IMR-90 (cell line): Measurements from ENCODE around the gene KCMF1. TPM values are rescaled to one million over a fixed set of nuclear protein-coding genes. Genes with fewer than 3 reads are reported as not detected.

Experiments used
- ATAC-seq: fragments of 200-7000 bp; cut with Tn5 transposase; 2 replicates; pipeline ENCODE4 v1.9.1; 2020; ENCODE audit warnings: low read depth, mild to moderate bottlenecking, moderate library complexity
- BruUV-seq: library from RNA; stranded (reverse); fragments of 400-500 nt; replicated peaks from 2 replicates; lab custom pipeline; 2021; lab: Mats Ljungman, UMichigan
- CTCF ChIA-PET: fragments of 300-600 bp; formaldehyde crosslinking; extraction: SDS; loops from one replicate; lab custom pipeline; 2021; ENCODE audit warnings: antibody characterized with exemption; lab: Yijun Ruan, JAX
- POLR2A ChIA-PET: fragments of 300-600 bp; sonication (Branson Sonifier 250); formaldehyde crosslinking; loops from one replicate; lab custom pipeline; 2022; ENCODE audit warnings: antibody characterized with exemption; ENCODE audit not compliant: unreplicated experiment; lab: Charles Lee
- DNase-seq: peaks from one replicate; pipeline ENCODE4 v3.0.0; 2013
- H2AFZ ChIP-seq: replicated peaks from 2 replicates; pipeline ENCODE3; 2013; ENCODE audit warnings: low read length, mild to moderate bottlenecking; ENCODE audit not compliant: poor library complexity
- H2AK5ac ChIP-seq: 2 replicates; pipeline ENCODE4 v1.6.1; 2013; ENCODE audit warnings: low read depth, low read length, inconsistent platforms
- H2AK9ac ChIP-seq: replicated peaks from 2 replicates; pipeline ENCODE3; 2013; ENCODE audit warnings: mild to moderate bottlenecking, low read depth, low read length, moderate library complexity; ENCODE audit not compliant: poor library complexity
- H2BK120ac ChIP-seq: 2 replicates; pipeline ENCODE4 v1.6.1; 2013; ENCODE audit warnings: low read depth, low read length, inconsistent platforms
- H2BK15ac ChIP-seq: 3 replicates; pipeline ENCODE4 v1.6.1; 2013; ENCODE audit warnings: low read depth, low read length, inconsistent platforms
- H2BK20ac ChIP-seq: 2 replicates; pipeline ENCODE4 v1.6.1; 2013; ENCODE audit warnings: low read depth, mild to moderate bottlenecking, inconsistent platforms, low read length, moderate library complexity
- H2BK5ac ChIP-seq: 2 replicates; pipeline ENCODE4 v1.6.1; 2013; ENCODE audit warnings: mild to moderate bottlenecking, low read depth, low read length, inconsistent platforms; ENCODE audit not compliant: poor library complexity, severe bottlenecking
- H3K14ac ChIP-seq: replicated peaks from 2 replicates; pipeline ENCODE4 v1.6.1; 2013; ENCODE audit warnings: low read depth, low read length, inconsistent platforms
- H3K18ac ChIP-seq: 2 replicates; pipeline ENCODE4 v1.6.1; 2013; ENCODE audit warnings: low read depth, low read length, control low read depth
- H3K23ac ChIP-seq: 2 replicates; pipeline ENCODE4 v1.6.1; 2013; ENCODE audit warnings: low read depth, low read length, inconsistent platforms
- H3K27ac ChIP-seq: 2 replicates; pipeline ENCODE4 v1.5.1; 2013; ENCODE audit warnings: mild to moderate bottlenecking, control low read depth, low read length; ENCODE audit not compliant: insufficient read depth
- H3K27me3 ChIP-seq: 2 replicates; pipeline ENCODE4 v1.6.1; 2013; ENCODE audit warnings: low read length; ENCODE audit not compliant: control insufficient read depth, insufficient read depth
- H3K36me3 ChIP-seq: 2 replicates; pipeline ENCODE4 v1.6.1; 2013; ENCODE audit warnings: low read length, mixed read lengths; ENCODE audit not compliant: control insufficient read depth, insufficient read depth
- H3K4ac ChIP-seq: 2 replicates; pipeline ENCODE4 v1.6.1; 2013; ENCODE audit warnings: low read depth, low read length, inconsistent platforms
- H3K4me1 ChIP-seq: 2 replicates; pipeline ENCODE4 v1.6.1; 2013; ENCODE audit warnings: low read length, mixed read lengths; ENCODE audit not compliant: control insufficient read depth, insufficient read depth
- H3K4me2 ChIP-seq: 2 replicates; pipeline ENCODE4 v1.6.1; 2013; ENCODE audit warnings: low read depth, mild to moderate bottlenecking, control low read depth, low read length, moderate library complexity
- H3K4me3 ChIP-seq: 2 replicates; pipeline ENCODE4 v1.5.1; 2013; ENCODE audit warnings: low read depth, mild to moderate bottlenecking, control low read depth, low read length, moderate library complexity; ENCODE audit not compliant: insufficient read depth
- H3K56ac ChIP-seq: 2 replicates; pipeline ENCODE4 v1.6.1; 2013; ENCODE audit warnings: low read length, inconsistent platforms; ENCODE audit not compliant: insufficient read depth; ENCODE audit errors: extremely low read depth
- H3K79me1 ChIP-seq, 2 experiments: 2 replicates each; pipeline ENCODE4 v1.6.1; 2013; ENCODE audit warnings: low read length in 2 of 2, inconsistent platforms in 1 of 2, low read depth in 1 of 2
- H3K9ac ChIP-seq: 2 replicates; pipeline ENCODE4 v1.6.1; 2013; ENCODE audit warnings: low read depth, low read length, control low read depth
- H3K9me1 ChIP-seq: 2 replicates; pipeline ENCODE4 v1.6.1; 2013; ENCODE audit warnings: low read length, inconsistent platforms; ENCODE audit not compliant: insufficient read depth
- H3K9me3 ChIP-seq: 2 replicates; pipeline ENCODE4 v1.6.1; 2013; ENCODE audit warnings: low read length; ENCODE audit not compliant: control insufficient read depth, insufficient read depth
- H4K20me1 ChIP-seq: 2 replicates; pipeline ENCODE4 v1.6.1; 2013; ENCODE audit warnings: low read length, inconsistent platforms; ENCODE audit not compliant: insufficient read depth
- H4K5ac ChIP-seq: 2 replicates; pipeline ENCODE4 v1.6.1; 2013; ENCODE audit warnings: mild to moderate bottlenecking, low read depth, low read length, control low read depth
- H4K8ac ChIP-seq, 2 experiments: 2 replicates each; pipeline ENCODE4 v1.6.1; 2013; ENCODE audit warnings: low read depth in 2 of 2, low read length in 2 of 2, control low read depth in 1 of 2, inconsistent platforms in 1 of 2
- H4K91ac ChIP-seq: 2 replicates; pipeline ENCODE4 v1.6.1; 2013; ENCODE audit warnings: low read depth, low read length, inconsistent platforms; ENCODE audit not compliant: insufficient read depth
- BHLHE40 ChIP-seq: fragments of 150-350 bp; IDR thresholded peaks from 2 replicates; pipeline ENCODE4 v1.6.1; 2016; ENCODE audit warnings: mild to moderate bottlenecking, low read depth, low read length
- CEBPB ChIP-seq: IDR thresholded peaks from 2 replicates; pipeline ENCODE4 v1.6.1; 2012; ENCODE audit warnings: low read depth, low read length, improper control_type of control experiment
- CHD1 ChIP-seq: IDR thresholded peaks from 2 replicates; pipeline ENCODE4 v1.6.1; 2012; ENCODE audit warnings: low read depth, low read length, improper control_type of control experiment
- CTCF ChIP-seq: conservative IDR thresholded peaks from 2 replicates; pipeline ENCODE4 v1.5.1; 2012; ENCODE audit warnings: mild to moderate bottlenecking, low read depth, low read length, improper control_type of control experiment
- ELK1 ChIP-seq: fragments of 150-350 bp; IDR thresholded peaks from 2 replicates; pipeline ENCODE4 v1.6.1; 2016; ENCODE audit warnings: low read depth, mild to moderate bottlenecking, low read length, moderate library complexity, borderline replicate concordance
- FOS ChIP-seq: fragments of 150-350 bp; IDR thresholded peaks from 2 replicates; pipeline ENCODE4 v1.6.1; 2016; ENCODE audit warnings: low read depth, low read length
- MAFK ChIP-seq: IDR thresholded peaks from 2 replicates; pipeline ENCODE4 v1.6.1; 2012; ENCODE audit warnings: low read depth, low read length, improper control_type of control experiment
- MAZ ChIP-seq: IDR thresholded peaks from 2 replicates; pipeline ENCODE4 v1.6.1; 2012; ENCODE audit warnings: low read depth, mild to moderate bottlenecking, low read length, improper control_type of control experiment, moderate library complexity, borderline replicate concordance
- MXI1 ChIP-seq: IDR thresholded peaks from 2 replicates; pipeline ENCODE4 v1.6.1; 2012; ENCODE audit warnings: low read depth, mild to moderate bottlenecking, low read length, moderate library complexity, borderline replicate concordance
- NFE2L2 ChIP-seq: fragments of 150-350 bp; IDR thresholded peaks from 2 replicates; pipeline ENCODE4 v1.6.1; 2016; ENCODE audit warnings: low read depth, mild to moderate bottlenecking, low read length
- POLR2A ChIP-seq: IDR thresholded peaks from 2 replicates; pipeline ENCODE4 v1.6.1; 2012; ENCODE audit warnings: mild to moderate bottlenecking, low read depth, low read length
- RAD21 ChIP-seq: IDR thresholded peaks from 2 replicates; pipeline ENCODE4 v1.6.1; 2012; ENCODE audit warnings: low read length, improper control_type of control experiment
- RCOR1 ChIP-seq: IDR thresholded peaks from 2 replicates; pipeline ENCODE4 v1.6.1; 2012; ENCODE audit warnings: mild to moderate bottlenecking, low read length, improper control_type of control experiment; ENCODE audit not compliant: insufficient replicate concordance
- RFX5 ChIP-seq: IDR thresholded peaks from 2 replicates; pipeline ENCODE4 v1.8.0; 2012; ENCODE audit warnings: low read depth, mild to moderate bottlenecking, low read length, moderate library complexity
- SMC3 ChIP-seq: fragments of 150-350 bp; IDR thresholded peaks from 2 replicates; pipeline ENCODE4 v1.6.1; 2016; ENCODE audit warnings: low read depth, mild to moderate bottlenecking, antibody characterized with exemption, low read length, moderate library complexity
- USF2 ChIP-seq: fragments of 150-350 bp; IDR thresholded peaks from 2 replicates; pipeline ENCODE4 v1.6.1; 2017; ENCODE audit warnings: mild to moderate bottlenecking, antibody characterized with exemption, low read length, low read depth
- WGBS, 2 experiments: methylation state at CpG; one replicate each; pipeline versions ENCODE4 v1.1.5 to v1.1.7; 2013; ENCODE audit warnings: missing lambda C conversion rate in 2 of 2; ENCODE audit not compliant: insufficient read length in 1 of 2; ENCODE audit errors: extremely low coverage in 2 of 2; 5-methylcytosine and 5-hydroxymethylcytosine counted together
- dilution Hi-C: fragments of 300-500 bp; cut with HindIII; formaldehyde crosslinking; loops from one replicate; pipeline ENCODE4 v1.14.3; 2018; ENCODE audit warnings: low sequenced_read_pairs; ENCODE audit not compliant: unreplicated experiment
- in situ Hi-C: fragments of 300-500 bp; cut with MboI; formaldehyde crosslinking; loops from 3 replicates; pipeline ENCODE4 v1.14.3; 2019; ENCODE audit warnings: low sequenced_read_pairs, inconsistent platforms, mixed read lengths
- intact Hi-C: fragments of 100-400 bp; cut with micrococcal nuclease; formaldehyde crosslinking; loops from 2 replicates; pipeline ENCODE4 v1.10.0; 2022
- polyA plus RNA-seq, 3 experiments: library from polyadenylated mRNA; depleted of rRNA; stranded (reverse); fragments of >200 nt; gene quantifications; 2 replicates each; pipeline ENCODE4 v1.2.3, GENCODE V29; 2012; ENCODE audit warnings: low replicate concordance in 1 of 3
- total RNA-seq: library from RNA; depleted of rRNA; stranded (reverse); fragments of >200 nt; gene quantifications from 2 replicates; pipeline ENCODE4 v1.2.3, GENCODE V29; 2012

Gene KCMF1
- total and polyA plus RNA-seq, 2 of the 4 experiments (the other 2 are of a cell fraction): 49.9 to 108 TPM

GRCh38 chr2:85073033-85073432 lies 102.1 kb downstream of the KCMF1 start:
- CTCF ChIA-PET: interaction anchor here (0.6 to 1.3 kb wide), 2 partner anchors 22 to 225 kb away, joined by 3 read pairs; no protein-coding TSS in a partner anchor

More at GRCh38 chr2:85073033-85073432, 102.1 kb downstream of the KCMF1 start:
- Histone ChIP-seq H2AK9ac (no peak overlapping the region), H3K79me1 (no peaks in the 10 kb centered on the region), H3K23ac (no peak overlapping the region), H3K18ac (no peak overlapping the region), H2BK120ac (no peak overlapping the region), H3K27me3 (no peaks in the 10 kb centered on the region; the same call in 1 of the 2 replicates), H3K9me3 (no peaks in the 10 kb centered on the region), H2AK5ac (no peak overlapping the region), H3K4me3 (no peak overlapping the region), H4K20me1 (no peaks in the 10 kb centered on the region), H2BK5ac (no peak overlapping the region), H3K9me1 (peaks cover 5% of the 10 kb centered on the region; the same call in 1 of the 2 replicates), H3K4me1 (no peaks in the 10 kb centered on the region), H4K91ac (no peak overlapping the region), H3K4ac (no peak overlapping the region), H2BK15ac (no peak overlapping the region), H3K9ac (no peak overlapping the region), H3K27ac (no peak overlapping the region), H3K4me2 (no peak overlapping the region), H2AFZ (no peak overlapping the region), H3K14ac (no peak overlapping the region), H3K36me3 (no peaks in the 10 kb centered on the region), H4K5ac (no peak overlapping the region), H3K56ac (no peak overlapping the region), H4K8ac (no peak overlapping the region), H2BK20ac (no peak overlapping the region)
- POLR2A ChIA-PET: no interaction called here
- dilution Hi-C loops (no loop called here), in situ Hi-C loops (no loop called here), intact Hi-C loops (no loop called here)
- ATAC-seq (no peak), DNase-seq (no peak)
- TF ChIP-seq MXI1: no peak
- TF ChIP-seq RAD21: no peak
- no peak for TF ChIP-seq NFE2L2
- no peak for TF ChIP-seq BHLHE40
- TF ChIP-seq CTCF: no peak
- no peak for TF ChIP-seq CEBPB
- TF ChIP-seq CHD1: no peak
- TF ChIP-seq POLR2A: no peak
- TF ChIP-seq RFX5: no peak
- TF ChIP-seq USF2: no peak
- no peak for TF ChIP-seq FOS
- no peak for TF ChIP-seq ELK1
- TF ChIP-seq MAZ: no peak
- TF ChIP-seq RCOR1: no peak
- TF ChIP-seq MAFK: no peak
- no peak for TF ChIP-seq SMC3
- BruUV-seq: no TSS peak
- no CpG with 5 or more reads among the region's 3 CpGs for WGBS, 2 experiments
